SHP77 (cell line): ENCODE measurements around the gene HSD17B8.
A peak's percentile ranks its signal among the peaks of the same experiment; 100 is the strongest.

Experiments used
- DNase-seq, 2 experiments: peaks; one replicate each; lab custom pipeline; 2025; lab: John Stamatoyannopoulos, UW

HSD17B8 gene

DNA sequence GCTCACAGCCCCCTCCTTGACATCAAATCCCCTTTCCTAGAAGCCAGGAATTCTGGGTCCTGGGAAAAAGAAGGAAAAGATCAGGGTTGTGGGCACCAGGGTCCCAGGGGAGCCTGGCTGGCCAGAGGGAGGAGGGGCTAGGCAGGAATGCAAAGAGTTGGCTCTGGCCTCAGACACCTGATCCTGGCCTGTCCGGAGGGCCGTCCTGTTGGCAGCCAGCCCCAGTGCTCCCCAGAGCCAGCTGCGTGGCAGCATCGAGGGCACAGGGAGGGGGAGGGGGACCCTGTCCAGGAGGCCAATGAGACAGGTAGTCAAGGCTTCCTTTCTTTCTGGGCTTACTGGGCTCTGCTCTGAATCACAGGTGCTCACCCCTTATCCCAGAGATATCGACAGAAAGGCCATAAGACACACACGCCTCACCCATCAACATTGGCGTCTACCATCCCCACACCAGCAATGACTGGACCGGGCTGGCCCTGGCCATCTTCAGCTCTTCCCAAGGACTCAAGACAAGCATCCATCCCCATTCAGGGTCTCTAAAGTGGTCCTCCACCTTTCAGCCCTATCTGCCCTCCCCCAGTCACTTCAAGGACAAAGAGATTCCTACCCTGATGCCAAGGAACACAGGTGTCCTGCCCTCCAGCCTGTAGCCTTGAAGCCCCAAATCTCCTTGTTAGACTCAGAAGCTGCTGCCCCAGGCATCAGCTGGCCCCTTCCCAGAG lies 12.9 kb upstream of the HSD17B8 start:
- DNase-seq, result peak in 1 of 2 experiments; percentile 32

DNA sequence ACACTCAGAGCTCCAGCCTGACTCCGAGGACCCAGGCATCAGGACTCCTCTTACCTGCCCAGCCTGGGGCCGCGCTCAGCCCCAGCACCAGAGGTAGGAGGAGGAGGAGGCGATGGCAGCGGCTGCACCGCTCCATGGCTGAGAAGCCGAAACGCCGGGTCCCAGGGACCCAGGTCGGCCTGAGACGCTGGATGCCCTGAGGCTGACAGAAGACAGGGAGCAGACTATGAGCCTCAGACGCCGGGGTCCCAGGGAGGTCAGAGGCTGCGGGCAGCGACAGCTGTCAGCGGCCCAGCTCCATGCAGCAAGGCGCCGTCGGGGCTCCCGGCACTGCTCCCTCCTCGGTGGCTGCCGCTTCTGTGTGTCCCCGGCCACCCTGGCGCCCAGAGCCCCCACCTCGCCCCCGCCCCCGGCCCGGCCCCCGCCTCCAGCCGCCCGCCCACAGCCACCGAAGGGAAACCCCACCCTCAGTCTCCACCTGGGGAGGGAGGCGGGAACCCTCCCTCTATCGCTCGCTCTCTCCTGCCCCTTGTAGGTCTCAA lies 12.3 kb upstream of the HSD17B8 start, which contains the start of gene COL11A2:
Gene COL11A2, minus strand, starts transcription at position 363 of the 542 bp plus-strand sequence. Its CDS starts 227 bp downstream, at position 136.
- no peak for DNase-seq

DNA sequence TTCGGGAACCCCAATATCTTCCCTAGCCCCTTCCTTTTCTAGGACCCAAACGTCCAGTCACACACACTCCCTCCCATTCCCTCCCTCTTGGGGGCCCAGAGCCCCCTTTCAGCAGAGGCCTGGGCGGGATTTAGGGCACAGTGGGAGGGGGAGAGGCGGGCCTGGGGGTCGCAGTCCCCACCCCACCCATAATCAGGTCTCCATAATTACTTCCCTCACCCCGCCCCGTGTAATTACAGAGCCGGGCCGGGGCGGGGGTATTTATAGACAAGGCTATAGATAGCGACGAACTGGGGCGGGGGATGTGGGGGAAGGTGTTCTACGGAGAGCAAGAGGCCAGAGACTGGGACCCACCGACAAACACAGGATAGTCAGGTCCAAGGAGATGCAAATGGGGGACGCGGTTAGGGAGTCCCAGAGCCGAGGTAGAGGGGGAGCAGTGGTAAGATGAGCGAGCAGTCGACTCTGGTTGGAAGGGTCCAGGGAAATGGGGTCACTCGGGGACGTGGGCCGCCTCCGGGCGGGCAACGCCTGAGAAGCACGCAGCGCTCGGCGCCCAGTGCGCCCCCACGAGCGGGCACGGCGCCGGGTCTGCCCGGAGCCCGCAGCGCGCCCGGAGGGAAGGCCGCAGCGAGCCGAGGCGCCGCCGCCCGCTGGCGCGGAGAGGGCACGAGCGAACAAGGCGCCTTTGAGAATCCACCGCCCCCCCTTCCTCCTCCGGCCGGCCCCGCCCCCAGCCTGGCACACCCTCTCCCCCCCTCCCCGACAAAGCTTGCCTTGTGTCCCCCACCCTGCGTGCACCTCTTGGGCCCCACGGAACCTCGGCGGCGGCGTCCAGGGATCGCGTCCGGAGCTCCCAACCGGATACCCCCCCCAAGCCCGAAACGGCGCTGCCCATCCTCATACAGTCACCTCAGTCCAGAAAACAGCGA lies 11.5 kb upstream of the HSD17B8 start:
- no peak for DNase-seq

DNA sequence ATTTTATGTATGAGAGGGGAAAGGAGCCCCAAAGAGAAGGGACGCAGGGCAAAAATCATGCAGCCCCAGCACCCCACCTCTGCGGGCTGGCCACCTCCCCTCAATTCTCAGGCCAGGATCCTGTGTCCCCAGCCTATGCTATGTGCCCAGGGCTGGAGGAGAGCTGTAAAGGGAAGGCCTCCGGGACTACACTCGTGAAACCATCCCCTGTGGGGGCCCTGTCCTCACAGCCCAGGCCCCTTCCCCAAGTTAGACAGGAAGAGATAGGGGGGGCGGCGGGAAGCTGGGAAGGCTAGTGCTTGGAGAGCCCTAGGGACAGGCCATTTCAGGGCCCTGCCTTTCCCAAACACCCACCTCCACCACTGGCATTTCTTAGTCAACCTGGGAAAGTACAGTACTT lies 10.8 kb upstream of the HSD17B8 start:
- DNase-seq, result no peak

DNA sequence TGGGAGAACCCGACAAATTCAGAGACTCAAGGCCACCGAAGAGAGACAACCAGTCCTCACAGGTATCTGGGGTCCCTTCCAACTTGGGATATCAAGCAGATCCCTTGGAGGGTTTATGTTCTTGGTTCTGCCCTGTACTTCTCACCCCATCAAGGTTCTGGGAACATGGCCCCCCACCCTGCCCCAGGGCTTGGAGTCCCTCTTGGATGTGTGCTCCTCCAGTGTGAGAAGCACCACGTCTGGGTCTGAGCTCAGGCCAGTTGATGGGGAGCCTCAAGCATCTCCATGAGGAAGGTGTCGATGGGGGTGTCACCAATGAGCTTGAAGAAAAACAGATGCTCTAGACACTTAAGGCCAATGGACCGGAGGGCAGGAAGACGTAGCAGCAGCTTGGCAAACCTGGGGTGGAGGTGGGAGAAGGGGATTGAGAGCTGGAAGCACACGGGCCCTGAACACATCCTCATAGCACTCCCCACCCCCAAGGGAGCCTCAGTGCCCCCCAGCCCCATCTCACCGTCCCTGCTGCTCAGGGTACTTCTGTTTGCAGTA lies 9.9 kb upstream of the HSD17B8 start:
- no peak for DNase-seq

DNA sequence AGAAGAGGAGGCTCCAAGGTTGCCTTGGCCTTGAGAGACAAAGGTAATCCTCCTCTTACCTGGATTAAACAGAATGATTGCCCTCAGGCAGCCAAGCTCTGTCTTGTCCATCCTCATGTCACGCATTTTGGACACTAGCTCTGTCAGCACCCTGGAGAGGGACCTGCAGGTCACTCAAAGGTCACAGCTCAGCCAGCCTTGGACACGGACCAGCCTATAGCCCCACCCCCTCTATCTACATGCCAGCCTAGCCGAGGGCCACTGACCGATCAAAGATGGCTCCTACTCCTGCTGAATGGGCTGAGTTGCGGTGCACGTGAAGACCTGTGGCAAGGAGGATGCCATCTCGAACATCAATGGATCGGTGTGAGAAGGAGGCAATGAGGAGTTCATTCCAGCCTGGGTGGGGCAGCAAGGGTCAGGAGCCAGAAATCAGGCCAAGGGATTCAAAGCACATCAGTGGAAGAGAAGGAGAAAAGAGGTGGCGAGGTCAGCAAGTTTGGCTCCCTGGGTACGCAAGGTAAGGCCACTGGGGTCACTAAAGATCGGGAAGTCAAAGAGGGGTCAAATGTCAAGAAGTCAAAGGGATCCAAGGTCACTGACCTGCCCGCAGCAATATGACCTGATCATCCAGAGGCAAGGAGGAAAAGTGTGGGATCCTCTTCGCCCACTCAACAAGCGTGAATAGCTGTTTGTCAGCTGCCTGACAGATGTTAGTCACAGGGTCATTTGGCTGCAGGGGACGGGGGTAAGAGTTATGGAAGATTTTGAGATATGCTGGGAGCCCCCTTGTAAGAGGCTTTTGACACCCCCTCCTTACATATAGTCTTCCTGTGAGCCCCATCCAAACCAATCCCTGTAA lies 8.9 kb upstream of the HSD17B8 start:
- no peak for DNase-seq

DNA sequence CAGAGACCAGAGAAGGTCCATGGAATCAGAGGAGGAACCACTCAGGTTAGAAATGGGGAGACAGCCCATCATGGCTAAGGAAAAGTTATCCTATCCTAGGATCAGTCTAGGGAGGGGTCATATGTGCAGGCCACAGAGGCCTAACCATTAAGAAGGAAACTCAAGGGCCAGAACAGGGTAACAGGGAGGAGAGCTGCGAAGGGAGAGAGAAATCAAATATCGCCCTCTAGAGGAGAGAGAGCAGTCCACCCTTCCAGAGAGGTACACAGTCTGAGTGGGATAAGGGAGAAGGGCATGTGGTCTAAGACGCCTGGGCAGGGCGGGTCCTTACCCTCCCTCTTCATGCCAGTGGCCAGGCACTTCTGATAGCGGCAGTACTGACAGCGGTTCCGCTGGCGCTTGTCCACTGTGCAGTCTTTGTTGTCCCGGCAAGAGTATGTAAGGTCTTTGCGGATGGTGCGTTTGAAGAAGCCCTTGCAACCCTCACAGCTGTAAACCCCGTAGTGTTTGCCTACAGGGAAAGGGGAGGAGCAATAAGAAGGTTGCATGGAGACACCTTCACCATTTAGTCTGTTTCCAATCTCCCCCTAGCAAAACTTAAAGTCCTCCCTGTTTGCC lies 6.9 kb upstream of the HSD17B8 start:
- DNase-seq, result peak; percentile 45 to 55

DNA sequence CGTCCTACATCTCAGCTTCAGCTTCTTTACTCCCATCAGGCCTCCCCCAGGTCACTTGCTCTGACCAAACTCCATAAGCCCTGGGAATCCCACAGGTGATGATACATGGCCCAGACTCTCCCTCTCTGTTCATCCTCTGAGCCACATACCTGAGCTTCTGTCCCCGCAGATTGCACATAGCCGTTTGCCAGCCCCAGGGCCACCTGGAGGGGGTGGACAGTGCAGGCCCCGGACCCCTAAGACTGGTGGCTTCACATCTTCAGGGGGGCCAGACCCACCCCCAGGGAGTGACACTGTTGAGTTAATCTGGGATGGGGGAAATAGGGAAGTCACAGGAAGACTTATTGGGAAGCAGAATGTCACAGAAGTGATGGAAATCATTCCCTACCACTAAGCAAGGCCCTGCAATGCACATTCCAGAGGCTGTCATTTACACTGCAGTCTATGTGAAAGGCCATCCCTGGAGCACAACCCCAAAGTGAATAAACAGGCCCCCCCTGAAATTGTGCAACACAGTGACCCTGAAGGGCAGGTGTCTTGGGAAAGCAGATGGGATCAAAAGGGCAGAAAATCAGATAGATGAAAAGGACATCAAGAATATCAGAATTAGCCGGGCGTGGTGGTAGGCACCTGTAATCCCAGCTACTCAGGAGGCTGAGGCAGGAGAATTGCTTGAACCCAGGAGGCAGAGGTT lies 6.1 kb upstream of the HSD17B8 start:
- no peak for DNase-seq

DNA sequence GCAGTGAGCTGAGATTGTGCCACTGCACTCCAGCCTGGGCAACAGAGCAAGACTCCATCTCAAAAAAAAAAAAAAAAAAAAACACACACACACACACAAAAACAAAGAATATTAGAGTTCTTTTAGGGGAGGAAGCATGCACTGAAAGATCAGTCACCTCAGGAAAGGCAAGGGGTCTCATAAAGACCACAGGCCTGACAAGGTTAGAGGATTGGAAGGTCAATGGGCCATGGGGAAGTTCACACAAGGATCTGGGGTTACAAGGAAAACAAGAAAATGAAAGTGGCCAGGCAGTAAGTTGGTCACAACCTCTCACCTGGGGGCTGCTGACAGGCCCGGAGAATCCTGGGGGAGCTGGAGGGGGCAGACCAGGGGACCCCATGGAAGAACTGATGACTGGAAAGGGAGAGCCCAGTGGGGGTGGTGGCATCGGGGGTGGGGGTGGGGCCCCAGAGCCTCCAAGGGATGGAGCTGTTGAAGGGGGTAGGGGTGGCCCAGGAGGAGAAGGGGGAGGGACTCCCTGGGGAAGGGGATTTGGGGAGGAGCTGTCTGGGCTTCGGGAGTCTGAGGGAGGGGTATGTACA lies 5.5 kb upstream of the HSD17B8 start:
- DNase-seq, result no peak

DNA sequence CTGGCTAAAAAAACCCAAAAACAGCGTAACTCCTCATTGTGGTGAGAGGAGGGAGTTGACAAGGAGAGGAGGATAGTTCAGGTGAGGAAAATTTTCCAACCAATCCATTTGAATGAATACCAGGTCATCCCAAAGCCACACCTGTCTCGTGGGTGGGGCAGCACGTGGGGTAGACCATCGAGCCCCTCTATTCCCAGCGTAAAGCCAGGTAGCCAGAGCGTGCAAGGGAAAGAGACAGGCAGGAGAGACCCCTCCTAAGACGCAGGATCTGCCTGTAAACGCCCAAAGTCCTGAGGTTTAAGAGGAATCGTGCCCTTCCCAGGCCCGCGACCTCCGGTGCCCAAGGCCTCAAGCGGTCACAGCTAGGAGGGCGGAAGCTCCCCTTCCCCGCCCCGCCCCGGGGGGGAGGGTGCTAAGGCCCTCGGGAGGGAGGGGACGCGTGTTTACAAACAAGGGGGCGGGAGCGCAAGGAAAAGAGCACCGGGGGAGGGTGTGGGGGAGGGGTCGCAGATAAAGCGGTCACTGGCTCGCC lies 4.7 kb upstream of the HSD17B8 start:
- DNase-seq, result peak; percentile 69 to 84

DNA sequence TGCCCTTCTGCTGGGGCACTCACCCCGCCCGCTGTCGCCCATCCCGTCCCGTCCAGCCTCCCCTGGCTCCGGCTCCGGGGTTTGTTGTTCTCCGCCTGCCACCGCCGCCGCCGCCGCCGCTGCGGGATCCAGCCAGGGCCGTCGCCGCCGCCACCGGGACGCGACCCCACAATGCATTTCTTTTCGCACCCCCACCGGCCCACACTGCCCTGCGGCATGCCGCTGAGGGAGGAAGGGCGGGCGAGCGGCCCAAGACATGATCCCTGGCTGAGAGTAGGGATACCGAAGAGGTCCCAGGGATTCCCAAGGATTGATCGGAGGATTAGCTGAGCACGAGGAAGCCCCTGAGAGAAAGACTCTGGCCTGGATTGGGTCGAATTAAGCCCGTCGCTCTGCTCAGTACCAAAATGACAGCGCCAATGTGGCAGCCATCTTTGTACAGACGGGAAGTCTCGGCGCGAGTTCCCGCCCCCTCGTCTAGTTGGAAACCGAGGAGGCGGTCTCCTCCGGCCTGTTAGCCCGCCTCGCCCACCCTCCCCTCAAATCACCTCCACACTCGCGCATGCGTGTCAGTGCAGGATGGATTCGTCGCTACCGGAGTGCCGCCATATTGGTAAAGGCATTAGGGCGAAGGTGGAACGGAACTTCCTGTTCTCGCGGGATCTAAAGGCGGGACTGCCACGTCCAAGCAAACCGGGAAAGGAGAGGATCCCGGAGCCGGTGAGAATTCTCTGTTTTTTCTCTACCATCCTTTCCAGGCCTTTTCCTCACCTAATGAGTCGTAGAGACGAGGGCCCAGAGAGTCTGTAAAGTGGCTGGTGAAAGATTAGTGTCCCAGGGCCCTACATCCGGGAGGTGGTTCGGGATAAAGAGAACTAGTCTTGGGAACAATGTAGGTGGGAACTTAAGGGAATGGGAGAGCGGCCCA lies 4.0 kb upstream of the HSD17B8 start, which contains the start of the genes RXRB and SLC39A7:
Gene RXRB, minus strand, starts transcription at position 447 of the 928 bp plus-strand sequence. Its CDS starts 189 bp downstream, at position 258.
Gene SLC39A7, plus strand, starts transcription at position 649 of the 928 bp plus-strand sequence. CDS start 379 bp downstream, outside the sequence.
- DNase-seq, result peak; percentile 97 to 98

DNA sequence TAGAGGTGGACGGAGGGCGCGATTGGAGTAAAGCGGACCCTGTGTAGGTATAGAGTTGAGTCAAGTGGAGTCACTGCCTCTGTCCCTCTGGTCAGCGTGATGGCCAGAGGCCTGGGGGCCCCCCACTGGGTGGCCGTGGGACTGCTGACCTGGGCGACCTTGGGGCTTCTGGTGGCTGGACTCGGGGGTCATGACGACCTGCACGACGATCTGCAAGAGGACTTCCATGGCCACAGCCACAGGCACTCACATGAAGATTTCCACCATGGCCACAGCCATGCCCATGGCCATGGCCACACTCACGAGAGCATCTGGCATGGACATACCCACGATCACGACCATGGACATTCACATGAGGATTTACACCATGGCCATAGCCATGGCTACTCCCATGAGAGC lies 3.3 kb upstream of the HSD17B8 start:
- DNase-seq, result no peak

DNA sequence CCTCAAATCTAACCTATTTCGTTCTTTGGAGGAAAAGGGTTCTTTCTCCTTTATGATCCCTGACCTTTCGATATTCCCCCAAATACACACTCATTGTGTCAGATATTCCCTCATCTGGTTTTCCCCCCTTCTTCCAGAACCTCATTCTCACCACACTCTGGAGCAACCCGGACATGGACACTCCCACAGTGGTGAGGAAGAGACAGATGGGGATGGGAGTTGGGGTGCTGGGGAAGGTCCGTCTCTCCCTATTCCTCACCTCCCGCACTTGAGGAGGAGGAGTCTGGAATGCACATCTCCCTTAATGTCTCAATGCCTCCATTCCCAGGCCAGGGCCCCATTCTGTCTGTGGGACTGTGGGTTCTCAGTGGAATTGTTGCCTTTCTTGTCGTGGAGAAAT lies 2.5 kb upstream of the HSD17B8 start:
- no peak for DNase-seq

DNA sequence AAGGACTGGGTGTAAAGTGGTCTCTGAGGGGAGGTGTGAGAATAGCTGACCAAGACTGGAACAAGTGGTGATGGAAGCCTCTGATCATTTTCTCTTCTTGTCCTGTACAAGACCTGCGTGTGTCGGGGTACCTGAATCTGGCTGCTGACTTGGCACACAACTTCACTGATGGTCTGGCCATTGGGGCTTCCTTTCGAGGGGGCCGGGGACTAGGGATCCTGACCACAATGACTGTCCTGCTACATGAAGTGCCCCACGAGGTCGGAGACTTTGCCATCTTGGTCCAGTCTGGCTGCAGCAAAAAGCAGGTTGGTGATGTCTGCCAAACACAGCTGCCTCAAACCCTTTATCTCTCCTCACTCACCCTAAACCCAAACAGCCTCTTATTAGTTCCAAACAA lies 1.7 kb upstream of the HSD17B8 start:
- no peak for DNase-seq

DNA sequence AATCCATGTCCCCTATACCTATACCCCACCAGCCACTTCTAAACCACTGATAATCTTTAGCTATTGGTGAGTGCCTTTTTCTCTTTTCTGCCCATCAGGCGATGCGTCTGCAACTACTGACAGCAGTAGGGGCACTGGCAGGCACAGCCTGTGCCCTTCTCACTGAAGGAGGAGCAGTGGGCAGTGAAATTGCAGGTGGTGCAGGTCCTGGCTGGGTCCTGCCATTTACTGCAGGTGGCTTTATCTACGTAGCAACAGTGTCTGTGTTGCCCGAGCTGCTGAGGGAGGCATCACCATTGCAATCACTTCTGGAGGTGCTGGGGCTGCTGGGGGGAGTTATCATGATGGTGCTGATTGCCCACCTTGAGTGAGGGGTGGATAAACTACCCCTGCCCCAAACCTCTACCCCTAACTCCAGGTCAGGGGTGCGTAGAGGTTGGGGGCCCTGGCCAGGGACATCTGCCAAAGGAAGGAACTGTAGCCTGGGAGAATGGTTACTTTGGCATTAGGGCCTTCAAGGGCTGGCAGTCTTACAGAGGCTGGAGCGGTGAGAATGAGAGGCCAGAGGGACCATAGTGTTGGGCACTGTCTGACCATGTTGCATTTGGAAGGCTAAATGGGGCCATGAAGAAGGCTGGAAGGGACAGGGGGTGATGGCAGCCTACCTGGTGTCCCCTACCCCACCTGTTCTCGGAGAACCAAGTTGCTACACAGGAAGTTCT lies 851 bp upstream of the HSD17B8 start:
- no peak for DNase-seq

DNA sequence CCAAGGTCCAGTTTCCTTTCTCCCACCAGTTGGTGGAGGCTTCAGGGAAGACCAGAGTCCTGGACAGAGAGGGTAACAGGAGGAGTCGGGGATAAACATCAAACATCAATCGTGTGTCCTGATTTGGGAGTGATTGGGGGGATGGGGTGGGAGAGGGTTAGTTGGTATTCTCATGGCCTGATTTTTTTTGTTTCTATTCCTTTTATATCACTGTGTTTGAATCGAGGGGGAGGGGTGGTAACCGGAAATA lies 365 bp upstream of the HSD17B8 start:
- no peak for DNase-seq

DNA sequence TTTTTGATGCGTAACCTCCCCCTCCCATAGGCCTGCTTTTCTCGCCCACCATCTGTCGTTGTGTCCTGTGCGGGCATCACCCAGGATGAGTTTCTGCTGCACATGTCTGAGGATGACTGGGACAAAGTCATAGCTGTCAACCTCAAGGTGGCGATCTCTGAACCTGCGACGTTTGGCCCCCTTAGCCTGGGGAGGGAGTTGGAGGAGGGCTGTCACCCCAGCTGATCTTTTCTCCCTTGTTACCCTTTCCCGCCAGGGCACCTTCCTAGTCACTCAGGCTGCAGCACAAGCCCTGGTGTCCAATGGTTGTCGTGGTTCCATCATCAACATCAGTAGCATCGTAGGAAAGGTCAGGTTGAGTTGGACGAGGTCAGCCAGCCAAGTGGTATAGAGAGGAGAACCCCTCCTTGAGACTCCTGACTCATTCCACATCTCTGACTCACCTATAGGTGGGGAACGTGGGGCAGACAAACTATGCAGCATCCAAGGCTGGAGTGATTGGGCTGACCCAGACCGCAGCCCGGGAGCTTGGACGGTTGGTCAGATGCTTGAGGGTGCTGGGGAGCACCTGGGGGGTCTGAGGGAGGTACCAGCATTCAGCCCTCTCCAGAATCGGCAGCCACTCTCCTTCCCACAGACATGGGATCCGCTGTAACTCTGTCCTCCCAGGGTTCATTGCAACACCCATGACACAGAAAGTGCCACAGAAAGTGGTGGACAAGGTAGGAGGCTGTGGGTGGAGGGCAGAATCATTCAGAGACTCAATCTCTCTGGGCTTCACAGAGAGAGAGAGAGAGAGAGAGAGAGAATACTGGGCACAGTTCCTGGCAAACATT lies 954 bp downstream of the HSD17B8 start:
- no peak for DNase-seq
